Neuron (in vitro differentiated cells): ENCODE data around the gene OSBPL3.
"Not testable (repeated sequence)": the region's sequence is repeated elsewhere in the genome, so short reads cannot be mapped to it uniquely, and the experiment has no call there.

ENCODE experiments used
- H2AFZ ChIP-seq: one replicate; pipeline ENCODE4 v1.6.1; 2013; ENCODE audit warnings: low read depth, mild to moderate bottlenecking, inconsistent platforms, low read length, moderate library complexity
- H3K27me3 ChIP-seq: one replicate; pipeline ENCODE4 v1.6.1; 2013; ENCODE audit warnings: low read length; ENCODE audit not compliant: insufficient read depth
- H3K36me3 ChIP-seq: one replicate; pipeline ENCODE4 v1.6.1; 2013; ENCODE audit warnings: low read length; ENCODE audit not compliant: insufficient read depth
- H3K4me1 ChIP-seq: one replicate; pipeline ENCODE4 v1.6.1; 2013; ENCODE audit warnings: low read length; ENCODE audit not compliant: insufficient read depth
- H3K4me3 ChIP-seq: 2 replicates; pipeline ENCODE4 v1.5.1; 2013; ENCODE audit warnings: mild to moderate bottlenecking, low read length, moderate library complexity
- H3K9me3 ChIP-seq: one replicate; pipeline ENCODE4 v1.6.1; 2013; ENCODE audit warnings: low read length

The OSBPL3 gene

GRCh38 chr7:24802300-24802699 lies 177.7 kb downstream of the OSBPL3 start:
- Histone ChIP-seq H3K4me1 (peaks cover 37% of the 10 kb centered on the region), H3K4me3 (no peak overlapping the region), H3K9me3 (peaks cover 2% of the 10 kb centered on the region), H3K36me3 (peaks cover 24% of the 10 kb centered on the region), H2AFZ (no peak overlapping the region), H3K27me3 (no peaks in the 10 kb centered on the region)

- peaks cover 2% of the 10 kb centered on the region for H3K9me3 ChIP-seq
- peaks cover 24% of the 10 kb centered on the region for H3K36me3 ChIP-seq
- no peak overlapping the region for H2AFZ ChIP-seq
- no peak overlapping the region for H3K4me3 ChIP-seq
- H3K4me1 ChIP-seq, result peaks cover 38% of the 10 kb centered on the region
- H3K27me3 ChIP-seq, result no peaks in the 10 kb centered on the region
Measured at GRCh38 chr7:24801883-24802282, 178.1 kb downstream of the OSBPL3 start.

- H3K4me1 ChIP-seq, result peaks cover 38% of the 10 kb centered on the region
- no peak overlapping the region for H2AFZ ChIP-seq
- peaks cover 18% of the 10 kb centered on the region for H3K36me3 ChIP-seq
- no peaks in the 10 kb centered on the region for H3K27me3 ChIP-seq
- no peak overlapping the region for H3K4me3 ChIP-seq
- peaks cover 2% of the 10 kb centered on the region for H3K9me3 ChIP-seq
Measured at GRCh38 chr7:24800667-24801066, 179.3 kb downstream of the OSBPL3 start.

- H3K27me3 ChIP-seq, result no peaks in the 10 kb centered on the region
- H3K4me3 ChIP-seq, result no peak overlapping the region
- H3K9me3 ChIP-seq, result peaks cover 2% of the 10 kb centered on the region
- peaks cover 15% of the 10 kb centered on the region for H3K36me3 ChIP-seq
- H2AFZ ChIP-seq, result no peak overlapping the region
- H3K4me1 ChIP-seq, result peaks cover 38% of the 10 kb centered on the region
Measured at GRCh38 chr7:24800073-24800472, 179.9 kb downstream of the OSBPL3 start.

- peak overlapping the region; percentile 56 for H2AFZ ChIP-seq
- no peaks in the 10 kb centered on the region for H3K27me3 ChIP-seq
Measured at GRCh38 chr7:24799506-24799905, 180.5 kb downstream of the OSBPL3 start.

GRCh38 chr7:24798261-24798660 lies 181.7 kb downstream of the OSBPL3 start:
- Histone ChIP-seq H3K27me3 (no peaks in the 10 kb centered on the region), H3K36me3 (peaks cover 9% of the 10 kb centered on the region), H3K4me3 (no peak overlapping the region)

More at GRCh38 chr7:24799506-24799905, 180.5 kb downstream of the OSBPL3 start:
- Histone ChIP-seq H3K36me3 (peaks cover 15% of the 10 kb centered on the region), H3K4me3 (no peak overlapping the region), H3K4me1 (peaks cover 38% of the 10 kb centered on the region), H3K9me3 (peaks cover 2% of the 10 kb centered on the region)

GRCh38 chr7:24797270-24797669 lies 182.7 kb downstream of the OSBPL3 start:
- H3K4me3 ChIP-seq, result no peak overlapping the region
- no peaks in the 10 kb centered on the region for H3K9me3 ChIP-seq
- no peak overlapping the region for H2AFZ ChIP-seq
- H3K27me3 ChIP-seq, result no peaks in the 10 kb centered on the region
- H3K4me1 ChIP-seq, result peaks cover 33% of the 10 kb centered on the region
- H3K36me3 ChIP-seq, result peaks cover 6% of the 10 kb centered on the region

More at GRCh38 chr7:24798261-24798660, 181.7 kb downstream of the OSBPL3 start:
- H3K4me1 ChIP-seq, result peaks cover 38% of the 10 kb centered on the region
- H3K9me3 ChIP-seq, result no peaks in the 10 kb centered on the region
- peak overlapping the region; percentile 56 for H2AFZ ChIP-seq

- Histone ChIP-seq H2AFZ (no peak overlapping the region), H3K4me3 (no peak overlapping the region), H3K9me3 (no peaks in the 10 kb centered on the region), H3K4me1 (peaks cover 28% of the 10 kb centered on the region), H3K27me3 (no peaks in the 10 kb centered on the region), H3K36me3 (no peaks in the 10 kb centered on the region)
Measured at GRCh38 chr7:24795407-24795767, 184.6 kb downstream of the OSBPL3 start.

GRCh38 chr7:24794751-24795406 lies 185.1 kb downstream of the OSBPL3 start:
- not testable (repeated sequence) for H3K27me3 ChIP-seq, H3K36me3 ChIP-seq, H3K4me3 ChIP-seq, H2AFZ ChIP-seq, H3K9me3 ChIP-seq
- peaks cover 25% of the 10 kb centered on the region for H3K4me1 ChIP-seq

GRCh38 chr7:24793982-24794648 lies 185.9 kb downstream of the OSBPL3 start:
- no peaks in the 10 kb centered on the region for H3K27me3 ChIP-seq
- H3K9me3 ChIP-seq, result no peaks in the 10 kb centered on the region
- H3K4me1 ChIP-seq, result peaks cover 18% of the 10 kb centered on the region
- no peaks in the 10 kb centered on the region for H3K36me3 ChIP-seq
- H2AFZ ChIP-seq, result no peak overlapping the region
- no peak overlapping the region for H3K4me3 ChIP-seq

- H3K4me3 ChIP-seq, result no peak overlapping the region
- no peaks in the 10 kb centered on the region for H3K4me1 ChIP-seq
- H2AFZ ChIP-seq, result no peak overlapping the region
- H3K9me3 ChIP-seq, result no peaks in the 10 kb centered on the region
- no peaks in the 10 kb centered on the region for H3K36me3 ChIP-seq
- H3K27me3 ChIP-seq, result no peaks in the 10 kb centered on the region
Measured at GRCh38 chr7:24788961-24789576, 190.9 kb downstream of the OSBPL3 start.

- Histone ChIP-seq H3K4me3 (no peak overlapping the region), H2AFZ (no peak overlapping the region), H3K9me3 (peaks cover 2% of the 10 kb centered on the region), H3K36me3 (no peaks in the 10 kb centered on the region), H3K4me1 (no peaks in the 10 kb centered on the region), H3K27me3 (no peaks in the 10 kb centered on the region)
Measured at GRCh38 chr7:24788075-24788474, 191.9 kb downstream of the OSBPL3 start.

- Histone ChIP-seq H3K9me3 (peaks cover 4% of the 10 kb centered on the region), H3K36me3 (no peaks in the 10 kb centered on the region), H3K4me1 (no peaks in the 10 kb centered on the region), H3K4me3 (no peak overlapping the region), H2AFZ (no peak overlapping the region), H3K27me3 (no peaks in the 10 kb centered on the region)
Measured at GRCh38 chr7:24786941-24787340, 193.0 kb downstream of the OSBPL3 start.
